HEK293T (cell line): ENCODE results near the gene INTS14.

Experiments
- CTCF ChIA-PET: fragments of 350-600 bp; formaldehyde crosslinking; extraction: SDS; loops from one replicate; lab custom pipeline; 2021; ENCODE audit warnings: antibody characterized with exemption, inconsistent platforms; lab: Yijun Ruan, JAX
- POLR2A ChIA-PET: fragments of 350-600 bp; formaldehyde crosslinking; extraction: SDS; loops from one replicate; lab custom pipeline; 2020; ENCODE audit warnings: antibody characterized with exemption, inconsistent platforms; lab: Yijun Ruan, JAX
- DNase-seq: peaks from one replicate; pipeline ENCODE4 v3.0.0; 2012; ENCODE audit warnings: mixed read lengths; ENCODE audit errors: extremely low spot score
- ARNT ChIP-seq: fragments of 450-650 bp; IDR thresholded peaks from 2 replicates; pipeline ENCODE4 v1.6.1; 2017; ENCODE audit warnings: mild to moderate bottlenecking
- BHLHE40 ChIP-seq: fragments of 450-650 bp; IDR thresholded peaks from 2 replicates; pipeline ENCODE4 v1.6.1; 2016; ENCODE audit warnings: mild to moderate bottlenecking, moderate library complexity, borderline replicate concordance
- CTBP1 ChIP-seq: fragments of 450-650 bp; IDR thresholded peaks from 2 replicates; pipeline ENCODE4 v1.6.1; 2016; ENCODE audit warnings: borderline replicate concordance
- ELF4 ChIP-seq: fragments of 450-650 bp; IDR thresholded peaks from 2 replicates; pipeline ENCODE4 v1.6.1; 2017; ENCODE audit warnings: antibody characterized with exemption
- FOXA1 ChIP-seq: fragments of 450-650 bp; IDR thresholded peaks from 2 replicates; pipeline ENCODE4 v1.6.1; 2016; ENCODE audit warnings: mild to moderate bottlenecking
- FOXK2 ChIP-seq: fragments of 450-650 bp; IDR thresholded peaks from 2 replicates; pipeline ENCODE4 v1.6.1; 2016; ENCODE audit warnings: mild to moderate bottlenecking
- FOXM1 ChIP-seq: fragments of 450-650 bp; IDR thresholded peaks from 2 replicates; pipeline ENCODE4 v1.6.1; 2017; ENCODE audit warnings: mild to moderate bottlenecking, borderline replicate concordance
- HDGF ChIP-seq: fragments of 450-650 bp; IDR thresholded peaks from 2 replicates; pipeline ENCODE4 v1.6.1; 2017; ENCODE audit warnings: antibody characterized with exemption, borderline replicate concordance
- L3MBTL2 ChIP-seq: fragments of 450-650 bp; conservative IDR thresholded peaks from 2 replicates; pipeline ENCODE4 v1.6.1; 2016; ENCODE audit warnings: mild to moderate bottlenecking
- LEF1 ChIP-seq: fragments of 450-650 bp; IDR thresholded peaks from 2 replicates; pipeline ENCODE4 v1.6.1; 2017; ENCODE audit warnings: mild to moderate bottlenecking, borderline replicate concordance
- NFRKB ChIP-seq: fragments of 450-650 bp; IDR thresholded peaks from 2 replicates; pipeline ENCODE4 v1.6.1; 2016; ENCODE audit warnings: mild to moderate bottlenecking, moderate library complexity
- PKNOX1 ChIP-seq: fragments of 450-650 bp; IDR thresholded peaks from 2 replicates; pipeline ENCODE4 v1.6.1; 2016
- SP1 ChIP-seq: fragments of 450-650 bp; IDR thresholded peaks from 2 replicates; pipeline ENCODE4 v1.6.1; 2017
- SUZ12 ChIP-seq: fragments of 450-650 bp; IDR thresholded peaks from 2 replicates; pipeline ENCODE4 v1.6.1; 2016; ENCODE audit warnings: mild to moderate bottlenecking
- TARDBP ChIP-seq: fragments of 450-650 bp; IDR thresholded peaks from 2 replicates; pipeline ENCODE4 v1.6.1; 2016
- ZNF384 ChIP-seq: fragments of 450-650 bp; IDR thresholded peaks from 2 replicates; pipeline ENCODE4 v1.6.1; 2016

The INTS14 gene

GRCh38 chr15:65610871-65611718 is at the start of gene INTS14:
Gene INTS14 (minus strand): TSS chr15:65611131. CDS start chr15:65607380, 3,751 bp downstream.
- CTCF ChIA-PET = interaction anchor here (0.6 to 1.2 kb wide), 7 partner anchors 8 to 61 kb away, joined by 3 to 4 read pairs (median 3); no protein-coding TSS in a partner anchor
- DNase-seq = peak; percentile 97
- TF ChIP-seq LEF1 = no peak
- peak; percentile 97 for TF ChIP-seq CTBP1
- 0 out of 2 replicates have a peak, but pooled peaks have one; percentile 3 for TF ChIP-seq FOXM1
- TF ChIP-seq ELF4 = peak; percentile 65; the same call in 1 of the 2 replicates
- peak; percentile 76 for TF ChIP-seq L3MBTL2
- POLR2A ChIA-PET = interaction anchor here (0.6 to 3.3 kb wide), 46 partner anchors 8 to 745 kb away, joined by 3 to 26 read pairs (median 4); partner anchors contain the start of genes DIS3L, DPP8, HACD3 and PARP16

GRCh38 chr15:65659502-65660052 is 48.6 kb upstream of the INTS14 start:
- POLR2A ChIA-PET = interaction anchor here (1.1 to 1.3 kb wide), 3 partner anchors 49 to 210 kb away, joined by 3 to 4 read pairs (median 3); partner anchors contain the start of genes INTS14 and RAB11A
- DNase-seq = no peak
- no peak for TF ChIP-seq LEF1
- TF ChIP-seq HDGF = no peak
- no peak for TF ChIP-seq ELF4
- no peak for TF ChIP-seq CTBP1
- TF ChIP-seq TARDBP = no peak
- TF ChIP-seq SP1 = no peak
- no peak for TF ChIP-seq PKNOX1
- no peak for TF ChIP-seq FOXK2
- TF ChIP-seq BHLHE40 = no peak
- TF ChIP-seq ZNF384 = no peak
- no peak for TF ChIP-seq NFRKB
- no peak for TF ChIP-seq ARNT
- no peak for TF ChIP-seq FOXA1
- no peak for TF ChIP-seq SUZ12
- TF ChIP-seq FOXM1 = no peak
- CTCF ChIA-PET = interaction anchor here (0.6 to 1.0 kb wide), 3 partner anchors 10 to 270 kb away, joined by 3 read pairs; no protein-coding TSS in a partner anchor

GRCh38 chr15:65655457-65655856 is 44.5 kb upstream of the INTS14 start:
- DNase-seq = no peak
- CTCF ChIA-PET = no interaction called here
- TF ChIP-seq LEF1 (no peak), FOXM1 (no peak), L3MBTL2 (no peak), ELF4 (no peak), HDGF (no peak), ARNT (no peak)
- POLR2A ChIA-PET = no interaction called here

- no peak for TF ChIP-seq L3MBTL2
- no peak for TF ChIP-seq TARDBP
- no peak for TF ChIP-seq BHLHE40
- TF ChIP-seq NFRKB = no peak
- no peak for TF ChIP-seq HDGF
- no peak for TF ChIP-seq SP1
- ChIA-PET CTCF (no interaction called here), POLR2A (no interaction called here)
- no peak for DNase-seq
Measured at GRCh38 chr15:65655026-65655425, 44.1 kb upstream of the INTS14 start.

- CTCF ChIA-PET = interaction anchor here (0.7 kb wide), 1 partner anchor 143 kb away, joined by 4 read pairs; no protein-coding TSS in a partner anchor
Measured at GRCh38 chr15:65653801-65654521, 43.0 kb upstream of the INTS14 start.

GRCh38 chr15:65653341-65653740 is 42.4 kb upstream of the INTS14 start:
- no peak for TF ChIP-seq LEF1
- TF ChIP-seq ZNF384 = no peak
- TF ChIP-seq ARNT = no peak
- TF ChIP-seq HDGF = no peak
- no peak for TF ChIP-seq CTBP1
- no peak for TF ChIP-seq FOXA1
- no peak for TF ChIP-seq PKNOX1
- no peak for TF ChIP-seq SP1
- TF ChIP-seq TARDBP = no peak
- TF ChIP-seq FOXK2 = no peak
- no peak for TF ChIP-seq FOXM1
- TF ChIP-seq L3MBTL2 = no peak
- TF ChIP-seq NFRKB = no peak
- TF ChIP-seq BHLHE40 = no peak
- TF ChIP-seq SUZ12 = no peak
- no peak for TF ChIP-seq ELF4
- ChIA-PET POLR2A (interaction anchor here (1.6 kb wide), 1 partner anchor 13 kb away, joined by 3 read pairs; no protein-coding TSS in a partner anchor), CTCF (interaction anchor here (0.7 kb wide), 1 partner anchor 143 kb away, joined by 4 read pairs; no protein-coding TSS in a partner anchor)
- no peak for DNase-seq

More at GRCh38 chr15:65653801-65654521, 43.0 kb upstream of the INTS14 start:
- no peak for DNase-seq
- TF ChIP-seq SP1 = no peak
- no peak for TF ChIP-seq TARDBP
- TF ChIP-seq LEF1 = no peak
- POLR2A ChIA-PET = interaction anchor here (1.0 kb wide), 1 partner anchor 43 kb away, joined by 4 read pairs; the partner anchor contains the start of gene INTS14
